ENCODE data around the gene ARMCX1. TPM values are rescaled to one million over a fixed set of nuclear protein-coding genes. Genes with fewer than 3 reads are reported as not detected.

Gene ARMCX1
- total RNA-seq, 3 donors from 2014 or later = 28.5 to 43.4 (median 36.9) TPM

DNA sequence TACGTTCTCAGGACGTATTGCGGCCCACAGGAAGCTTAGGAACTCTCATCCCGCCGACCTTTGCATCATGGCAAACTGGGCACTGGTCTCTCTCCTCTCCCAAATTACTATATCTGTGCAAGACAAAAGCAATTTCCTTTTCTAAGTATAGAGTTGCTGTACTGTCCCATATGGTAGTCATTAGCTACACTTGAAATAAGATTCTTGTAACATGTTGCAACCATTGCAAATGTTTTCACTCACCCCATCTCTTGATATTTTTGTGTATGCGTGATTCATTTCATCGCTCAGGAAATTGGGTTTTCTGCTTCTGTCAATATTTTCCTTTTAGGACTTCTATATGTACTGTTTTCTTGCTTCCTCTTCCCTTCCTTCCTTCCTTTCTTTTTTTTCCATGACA lies 51.7 kb downstream of the ARMCX1 start:
- no peaks in the 10 kb centered on the region for H3K36me3 ChIP-seq
- H3K4me1 ChIP-seq = no peaks in the 10 kb centered on the region
- no peak overlapping the region for H3K4me3 ChIP-seq
- DNase-seq (ENCODE audit: low spot score in 2 of 2) = no peak
- intact Hi-C loops (cut with DNase I; ENCODE audit: low total_unique reads) = no loop called here
- H3K9me3 ChIP-seq = no peaks in the 10 kb centered on the region
- H3K27ac ChIP-seq = no peak overlapping the region
- no peaks in the 10 kb centered on the region for H3K27me3 ChIP-seq
- TF ChIP-seq POLR2A (IDR thresholded peaks at IDR 0.05) (no peak), POLR2AphosphoS5 (IDR thresholded peaks at IDR 0.05) (no peak)
- TF ChIP-seq, protein P1, sequence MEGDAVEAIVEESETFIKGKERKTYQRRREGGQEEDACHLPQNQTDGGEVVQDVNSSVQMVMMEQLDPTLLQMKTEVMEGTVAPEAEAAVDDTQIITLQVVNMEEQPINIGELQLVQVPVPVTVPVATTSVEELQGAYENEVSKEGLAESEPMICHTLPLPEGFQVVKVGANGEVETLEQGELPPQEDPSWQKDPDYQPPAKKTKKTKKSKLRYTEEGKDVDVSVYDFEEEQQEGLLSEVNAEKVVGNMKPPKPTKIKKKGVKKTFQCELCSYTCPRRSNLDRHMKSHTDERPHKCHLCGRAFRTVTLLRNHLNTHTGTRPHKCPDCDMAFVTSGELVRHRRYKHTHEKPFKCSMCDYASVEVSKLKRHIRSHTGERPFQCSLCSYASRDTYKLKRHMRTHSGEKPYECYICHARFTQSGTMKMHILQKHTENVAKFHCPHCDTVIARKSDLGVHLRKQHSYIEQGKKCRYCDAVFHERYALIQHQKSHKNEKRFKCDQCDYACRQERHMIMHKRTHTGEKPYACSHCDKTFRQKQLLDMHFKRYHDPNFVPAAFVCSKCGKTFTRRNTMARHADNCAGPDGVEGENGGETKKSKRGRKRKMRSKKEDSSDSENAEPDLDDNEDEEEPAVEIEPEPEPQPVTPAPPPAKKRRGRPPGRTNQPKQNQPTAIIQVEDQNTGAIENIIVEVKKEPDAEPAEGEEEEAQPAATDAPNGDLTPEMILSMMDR (IDR thresholded peaks at IDR 0.05) = no peak

Other genes with a start within 250 kb of the ARMCX1 start
- 1 to 10 TPM; 3.5 to 4.7 (median 4.6) TPM for gene TIMM8A, start 201.8 kb upstream of the ARMCX1 start, total RNA-seq
- gene BTK, start 164.4 kb upstream of the ARMCX1 start, total RNA-seq = 10 to 100 TPM in 1 of 3 donors, 1 to 10 TPM in 2; 3.9 to 19.7 (median 7.9) TPM
- gene RPL36A, start 159.5 kb upstream of the ARMCX1 start, total RNA-seq = 100 to 1,000 TPM; 503 to 954 (median 526) TPM
- gene GLA, start 142.6 kb upstream of the ARMCX1 start, total RNA-seq = 10 to 100 TPM; 20.5 to 43.0 (median 31.5) TPM
- 10 to 100 TPM; 48.5 to 83.9 (median 66.2) TPM for gene HNRNPH2, start 142.3 kb upstream of the ARMCX1 start, total RNA-seq
- 10 to 100 TPM in 2 of 3 donors, 1 to 10 TPM in 1; 7.7 to 20.3 (median 11.8) TPM for gene ARMCX4, start 65.1 kb upstream of the ARMCX1 start, total RNA-seq
- gene ARMCX6, start 67.5 kb downstream of the ARMCX1 start, total RNA-seq = 10 to 100 TPM in 2 of 3 donors, 1 to 10 TPM in 1; 9.9 to 39.2 (median 23.6) TPM
- 10 to 100 TPM; 42.7 to 63.5 (median 50.1) TPM for gene ARMCX3, start 72.6 kb downstream of the ARMCX1 start, total RNA-seq
- 10 to 100 TPM; 13.4 to 40.2 (median 40.0) TPM for gene ARMCX2, start 109.3 kb downstream of the ARMCX1 start, total RNA-seq

All from breast epithelium (tissue), 4 donors.